HG02798 (cell line): Measurements from ENCODE around the gene FRMD4A.

Experiments
- ATAC-seq: cut with Tn5 transposase; IDR thresholded peaks from one replicate; pipeline ENCODE4 v1.9.1; 2021; ENCODE audit warnings: mild to moderate bottlenecking; ENCODE audit not compliant: unreplicated experiment, poor library complexity

The FRMD4A gene

DNA sequence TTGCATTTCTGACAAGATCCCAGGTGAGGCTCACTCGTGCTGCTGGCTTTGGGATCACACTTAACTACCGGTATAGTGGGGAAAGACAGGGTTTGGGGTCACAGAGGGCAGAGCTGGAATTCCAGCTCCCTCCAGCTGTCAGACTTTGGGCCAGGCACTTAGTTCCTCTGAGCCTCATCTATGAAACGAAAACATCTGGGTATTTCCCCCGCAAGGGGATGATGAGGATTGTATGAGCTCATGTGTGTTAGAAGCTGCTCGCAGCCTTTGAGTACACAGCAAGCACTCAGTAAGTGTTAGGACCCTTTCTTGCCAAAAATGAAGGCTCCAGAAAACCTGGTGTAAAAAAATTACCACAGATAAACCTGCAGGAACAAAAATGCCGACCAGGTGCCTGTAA lies 677.9 kb downstream of the FRMD4A start:
- ATAC-seq = no peak

- ATAC-seq = no peak
Observed at GRCh38 chr10:13651969-13652720, 678.6 kb downstream of the FRMD4A start.

- no peak for ATAC-seq
Observed at GRCh38 chr10:13650961-13651360, 679.8 kb downstream of the FRMD4A start.

GRCh38 chr10:13649844-13650520 lies 680.7 kb downstream of the FRMD4A start:
- ATAC-seq = no peak

- no peak for ATAC-seq
Observed at GRCh38 chr10:13648425-13648824, 682.3 kb downstream of the FRMD4A start.

DNA sequence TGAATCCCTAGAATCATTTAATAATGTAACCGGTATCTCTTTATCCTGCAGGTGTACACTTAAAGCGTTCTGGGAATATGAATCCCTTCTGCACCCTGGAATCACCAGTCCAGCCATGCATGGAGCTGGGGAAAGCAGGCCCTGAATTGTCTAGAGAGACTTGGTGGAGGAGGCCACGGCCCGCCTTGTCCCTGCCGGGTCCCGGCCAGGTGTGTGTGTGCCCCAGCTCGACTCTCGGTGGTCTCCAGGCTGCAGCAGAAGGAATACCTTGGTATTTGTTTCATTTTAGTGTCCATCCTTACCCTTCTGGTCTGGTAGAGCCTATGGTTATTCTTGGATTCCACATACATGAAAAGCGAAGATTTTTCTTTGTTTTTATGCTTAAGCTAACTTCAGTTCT lies 685.9 kb downstream of the FRMD4A start:
- ATAC-seq = no peak

DNA sequence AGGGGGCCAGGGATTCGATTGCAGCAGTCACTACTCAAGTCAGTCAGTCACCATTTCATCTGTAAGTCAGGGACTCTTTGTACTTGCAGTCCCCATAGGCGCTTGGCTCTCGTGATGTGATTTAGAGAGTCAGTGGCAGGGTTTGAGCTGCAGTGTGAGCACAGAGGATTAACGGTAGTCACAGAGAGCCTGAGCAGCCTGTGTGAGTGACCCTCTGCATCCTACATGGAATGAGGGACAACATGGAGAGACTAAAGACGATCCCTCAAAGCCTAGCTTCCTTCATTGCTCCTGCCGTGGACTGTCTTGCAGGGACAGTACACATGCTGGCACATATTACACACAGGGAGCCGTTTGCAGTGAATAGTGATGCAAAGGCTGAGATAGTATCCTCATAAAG lies 687.7 kb downstream of the FRMD4A start:
- no peak for ATAC-seq

GRCh38 chr10:13642293-13642692 lies 688.4 kb downstream of the FRMD4A start:
- no peak for ATAC-seq

- no peak for ATAC-seq
Observed at GRCh38 chr10:13637894-13638293, 692.8 kb downstream of the FRMD4A start.

DNA sequence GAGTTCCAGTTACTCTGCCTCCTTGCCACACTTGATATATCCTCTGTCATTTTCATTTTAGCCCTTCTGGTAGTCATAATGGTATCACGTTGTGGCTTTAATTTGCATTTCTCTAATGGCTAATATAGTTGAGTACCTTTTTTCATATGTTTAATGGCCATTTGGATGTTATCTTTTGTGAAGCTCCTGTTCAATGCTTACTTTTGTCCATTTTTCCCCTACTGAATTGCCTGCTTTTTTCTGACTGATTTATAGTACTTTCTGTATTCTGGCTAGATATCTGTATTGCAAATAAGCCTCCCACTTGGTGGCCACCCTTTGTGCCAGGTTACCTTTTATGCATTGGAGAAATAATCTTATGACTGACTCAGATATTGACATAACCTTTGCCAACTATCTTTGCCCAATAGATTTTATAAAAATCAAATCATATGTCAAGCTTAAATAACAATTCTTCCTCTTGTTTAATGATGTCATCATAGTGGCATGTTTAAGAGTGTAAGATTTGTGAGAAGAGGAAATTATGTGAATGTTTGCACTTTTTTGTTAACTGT lies 693.3 kb downstream of the FRMD4A start:
- ATAC-seq = no peak

- ATAC-seq = no peak
Observed at GRCh38 chr10:13636776-13637175, 693.9 kb downstream of the FRMD4A start.

GRCh38 chr10:13634207-13634606 lies 696.5 kb downstream of the FRMD4A start:
- no peak for ATAC-seq

- no peak for ATAC-seq
Observed at GRCh38 chr10:13633689-13634088, 697.0 kb downstream of the FRMD4A start.

DNA sequence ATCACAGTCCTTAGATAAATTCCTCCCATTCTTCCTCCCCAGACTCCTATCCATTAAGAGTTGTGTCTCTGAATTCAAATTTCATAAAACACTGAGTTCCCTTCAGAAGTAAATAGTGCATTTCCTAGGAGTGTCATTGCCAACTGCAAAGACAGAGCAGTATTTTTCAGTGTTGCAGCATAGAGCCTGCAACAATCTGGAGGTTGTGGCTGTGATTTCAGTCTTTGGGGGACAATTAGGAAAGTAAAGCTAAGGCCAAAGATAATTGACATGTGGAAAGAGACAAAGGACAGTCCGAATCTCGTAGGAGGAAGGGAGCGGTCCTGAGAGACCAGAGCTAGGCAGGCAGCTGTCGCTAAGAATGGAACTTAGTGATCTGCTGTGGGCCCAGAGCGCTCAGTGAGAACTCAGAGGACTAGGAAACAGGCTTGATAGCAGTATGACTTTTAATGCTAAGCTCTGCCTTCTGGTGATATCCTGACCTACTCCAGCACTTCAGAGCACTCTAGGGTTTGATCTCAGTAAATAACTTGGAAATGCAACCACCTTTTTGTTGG lies 697.8 kb downstream of the FRMD4A start:
- no peak for ATAC-seq

DNA sequence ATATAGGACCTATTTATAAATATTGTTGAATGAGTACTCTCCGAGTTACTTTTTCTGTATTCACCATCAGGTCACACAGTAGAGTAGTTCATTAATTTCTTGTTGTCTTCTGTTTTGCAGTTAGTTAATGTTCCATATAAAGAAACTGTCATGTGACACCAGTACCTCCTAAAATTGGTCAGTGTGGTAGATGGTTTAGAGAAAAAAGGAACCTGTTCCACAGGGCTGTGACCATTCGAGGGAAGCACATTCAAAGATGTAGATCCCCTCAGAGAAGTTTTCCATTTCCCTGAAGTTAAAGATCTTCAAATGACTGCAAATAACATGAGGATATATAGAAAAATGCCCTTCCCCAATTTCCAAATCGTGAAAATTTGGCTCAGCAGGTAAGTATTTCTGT lies 698.3 kb downstream of the FRMD4A start:
- no peak for ATAC-seq

DNA sequence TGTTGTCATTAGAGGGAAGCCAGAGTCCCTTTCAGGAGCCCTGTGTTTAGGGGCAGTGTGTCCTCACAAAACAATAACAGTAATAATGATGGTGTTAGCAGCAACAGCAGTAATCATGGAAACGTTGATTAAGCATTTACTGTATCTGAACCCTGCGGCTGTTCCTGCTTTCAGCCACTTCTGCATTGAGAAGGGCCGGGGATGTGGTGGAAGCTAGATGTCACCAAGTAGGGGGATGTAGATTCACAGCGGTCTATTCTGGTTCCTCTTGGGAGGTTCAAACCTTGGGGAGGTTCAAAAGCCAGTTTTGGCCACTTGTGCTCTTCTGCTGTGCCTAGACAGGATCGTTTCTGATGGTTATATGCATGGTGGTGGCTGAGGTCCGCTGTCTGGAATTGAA lies 699.1 kb downstream of the FRMD4A start:
- ATAC-seq = no peak

- ATAC-seq = no peak
Observed at GRCh38 chr10:13630231-13630630, 700.5 kb downstream of the FRMD4A start.

- ATAC-seq = no peak
Observed at GRCh38 chr10:13629116-13629515, 701.6 kb downstream of the FRMD4A start.

DNA sequence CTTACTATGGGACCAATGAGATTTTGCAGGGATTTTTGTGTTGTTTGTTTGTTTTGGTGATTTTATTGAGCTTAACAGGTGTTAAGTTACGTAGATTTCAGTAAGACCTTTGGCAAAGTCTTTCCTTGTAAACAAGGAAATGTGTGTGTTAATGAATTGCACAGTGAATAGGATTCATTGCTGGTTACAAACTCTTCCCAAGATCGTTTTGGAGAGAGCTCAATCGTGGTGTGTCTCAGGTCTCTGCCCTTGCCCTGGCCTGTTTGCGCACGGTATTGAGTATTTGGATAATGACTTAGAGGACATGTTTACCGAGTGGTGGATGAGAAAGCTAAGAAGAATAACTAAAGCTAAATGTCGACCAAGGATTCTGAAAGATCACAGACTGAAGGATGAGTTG lies 702.1 kb downstream of the FRMD4A start:
- no peak for ATAC-seq

DNA sequence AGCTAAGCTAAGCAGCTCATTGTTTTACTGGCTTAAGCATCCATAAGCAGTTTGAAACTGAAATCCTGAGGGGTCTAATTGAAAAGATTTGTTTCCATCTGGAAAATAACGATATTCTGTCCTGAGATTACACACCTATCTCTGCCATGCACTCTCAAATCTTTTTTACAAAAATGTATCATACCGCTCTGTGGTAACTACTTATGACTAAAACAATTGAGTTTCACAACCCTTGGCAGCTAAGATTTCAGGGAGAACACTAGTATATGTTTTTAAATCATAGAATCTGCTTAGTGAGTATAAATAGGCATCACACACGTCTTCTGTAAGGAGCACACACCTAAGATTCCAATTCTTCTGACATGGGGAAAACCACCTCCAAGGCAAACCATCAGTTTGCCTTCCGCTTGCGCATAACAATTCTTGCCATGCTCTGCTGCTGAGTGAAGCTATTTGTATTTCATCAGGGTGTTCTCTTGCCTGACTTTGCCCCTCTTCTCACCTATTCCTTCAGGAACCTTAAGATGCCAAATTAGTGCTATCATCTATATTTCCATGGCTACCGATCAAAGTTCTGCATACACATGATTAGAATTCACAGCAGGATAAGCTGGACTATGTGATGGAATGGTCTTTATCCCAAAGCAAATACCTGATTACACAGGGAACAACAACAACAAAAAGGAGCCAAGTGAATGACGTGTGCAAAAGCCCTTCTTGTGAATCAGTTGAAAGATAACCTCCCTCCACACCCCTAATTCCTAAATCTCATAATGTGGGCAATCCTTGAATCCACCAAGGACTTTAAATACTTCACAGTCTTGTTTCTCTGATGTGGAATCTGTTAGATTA lies 703.0 kb downstream of the FRMD4A start:
- ATAC-seq = no peak

- ATAC-seq = no peak
Observed at GRCh38 chr10:13624630-13625029, 706.1 kb downstream of the FRMD4A start.
